ENCODE measurements around the gene CREG1.

GRCh38 chr1:167499106-167499505, 54.5 kb downstream of the CREG1 start:
- no peak for TF ChIP-seq BHLHE40 (IDR thresholded peaks at IDR 0.05; ENCODE audit: low read depth, low read length)
- TF ChIP-seq CBX2 (IDR thresholded peaks at IDR 0.05; ENCODE audit: borderline replicate concordance, low read depth), result no peak
- TF ChIP-seq GATA3 (IDR thresholded peaks at IDR 0.05; ENCODE audit: borderline replicate concordance), result no peak
- no peak for TF ChIP-seq CTCF (IDR thresholded peaks at IDR 0.05)
- TF ChIP-seq POLR2A (IDR thresholded peaks at IDR 0.05; ENCODE audit: low read length), result no peak
- no peak for TF ChIP-seq EP300 (IDR thresholded peaks at IDR 0.05)
- TF ChIP-seq RCOR1 (IDR thresholded peaks at IDR 0.05; ENCODE audit: low read depth, low read length), result no peak
- TF ChIP-seq CEBPB (IDR thresholded peaks at IDR 0.05), result no peak
- TF ChIP-seq HDAC2 (IDR thresholded peaks at IDR 0.05), result no peak
- TF ChIP-seq RAD21 (conservative IDR thresholded peaks at IDR 0.05 in 1 of 2, IDR thresholded peaks at IDR 0.05 in 1 of 2), result no peak
- TF ChIP-seq MAX (IDR thresholded peaks at IDR 0.05), result no peak
- TF ChIP-seq, protein P1, sequence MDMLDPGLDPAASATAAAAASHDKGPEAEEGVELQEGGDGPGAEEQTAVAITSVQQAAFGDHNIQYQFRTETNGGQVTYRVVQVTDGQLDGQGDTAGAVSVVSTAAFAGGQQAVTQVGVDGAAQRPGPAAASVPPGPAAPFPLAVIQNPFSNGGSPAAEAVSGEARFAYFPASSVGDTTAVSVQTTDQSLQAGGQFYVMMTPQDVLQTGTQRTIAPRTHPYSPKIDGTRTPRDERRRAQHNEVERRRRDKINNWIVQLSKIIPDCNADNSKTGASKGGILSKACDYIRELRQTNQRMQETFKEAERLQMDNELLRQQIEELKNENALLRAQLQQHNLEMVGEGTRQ (IDR thresholded peaks at IDR 0.05), result no peak

All from A549 (cell line).